ENCODE data around the gene SCUBE2.
A peak's percentile ranks its signal among the peaks of the same experiment; 100 is the strongest.
"Not testable (repeated sequence)": the region's sequence is repeated elsewhere in the genome, so short reads cannot be mapped to it uniquely, and the experiment has no call there.

The SCUBE2 gene

GRCh38 chr11:9042488-9042887 is 48.9 kb downstream of the SCUBE2 start:
- DNase-seq (ENCODE audit: low spot score) = no peak

GRCh38 chr11:9041747-9042146 is 49.7 kb downstream of the SCUBE2 start:
- no peak for DNase-seq (ENCODE audit: low spot score)

GRCh38 chr11:9040410-9040809 is 51.0 kb downstream of the SCUBE2 start:
- no peak for DNase-seq (ENCODE audit: low spot score)

GRCh38 chr11:9039863-9040262 is 51.5 kb downstream of the SCUBE2 start:
- DNase-seq (ENCODE audit: low spot score) = no peak

- DNase-seq (ENCODE audit: low spot score) = no peak
Measured at GRCh38 chr11:9039198-9039597, 52.2 kb downstream of the SCUBE2 start.

GRCh38 chr11:9038541-9038940 is 52.9 kb downstream of the SCUBE2 start:
- no peak for DNase-seq (ENCODE audit: low spot score)

GRCh38 chr11:9037963-9038362 is 53.4 kb downstream of the SCUBE2 start:
- no peak for DNase-seq (ENCODE audit: low spot score)

GRCh38 chr11:9037046-9037780 is 54.2 kb downstream of the SCUBE2 start:
- no peak for DNase-seq (ENCODE audit: low spot score)

- DNase-seq (ENCODE audit: low spot score) = no peak
Measured at GRCh38 chr11:9030601-9031000, 60.8 kb downstream of the SCUBE2 start.

GRCh38 chr11:9029422-9029821 is 62.0 kb downstream of the SCUBE2 start:
- DNase-seq (ENCODE audit: low spot score) = no peak

GRCh38 chr11:9028581-9028980 is 62.8 kb downstream of the SCUBE2 start:
- DNase-seq (ENCODE audit: low spot score) = no peak

GRCh38 chr11:9025101-9025850 is 66.1 kb downstream of the SCUBE2 start:
- DNase-seq (ENCODE audit: low spot score) = no peak

GRCh38 chr11:9022961-9023680 is 68.3 kb downstream of the SCUBE2 start:
- DNase-seq (ENCODE audit: low spot score) = no peak

GRCh38 chr11:9020916-9021315 is 70.5 kb downstream of the SCUBE2 start:
- no peak for DNase-seq (ENCODE audit: low spot score)

GRCh38 chr11:9019861-9020260 is 71.5 kb downstream of the SCUBE2 start:
- DNase-seq (ENCODE audit: low spot score) = no peak

GRCh38 chr11:9017773-9018172 is 73.6 kb downstream of the SCUBE2 start:
- DNase-seq (ENCODE audit: low spot score) = no peak

GRCh38 chr11:9016916-9017642 is 74.3 kb downstream of the SCUBE2 start:
- DNase-seq (ENCODE audit: low spot score) = no peak

- DNase-seq (ENCODE audit: low spot score) = peak; percentile 71
Measured at GRCh38 chr11:9015677-9016076, 75.7 kb downstream of the SCUBE2 start.

- peak; percentile 54 for DNase-seq (ENCODE audit: low spot score)
Measured at GRCh38 chr11:9014826-9015225, 76.6 kb downstream of the SCUBE2 start.

GRCh38 chr11:9013373-9013772 is 78.0 kb downstream of the SCUBE2 start:
- no peak for DNase-seq (ENCODE audit: low spot score)

- DNase-seq (ENCODE audit: low spot score) = not testable (repeated sequence)
Measured at GRCh38 chr11:9009538-9009937, 81.9 kb downstream of the SCUBE2 start.

GRCh38 chr11:9008661-9009060 is 82.7 kb downstream of the SCUBE2 start:
- DNase-seq (ENCODE audit: low spot score) = no peak
